Right forelimb (tissue), 1 donor: ENCODE data around the gene GNL2.
A peak's percentile ranks its signal among the peaks of the same experiment; 100 is the strongest.
"Not testable (repeated sequence)": the region's sequence is repeated elsewhere in the genome, so short reads cannot be mapped to it uniquely, and the experiment has no call there.

Source experiments
- DNase-seq: peaks from one replicate; pipeline ENCODE4 v3.0.0-alpha.2; 2018

The GNL2 gene

DNA sequence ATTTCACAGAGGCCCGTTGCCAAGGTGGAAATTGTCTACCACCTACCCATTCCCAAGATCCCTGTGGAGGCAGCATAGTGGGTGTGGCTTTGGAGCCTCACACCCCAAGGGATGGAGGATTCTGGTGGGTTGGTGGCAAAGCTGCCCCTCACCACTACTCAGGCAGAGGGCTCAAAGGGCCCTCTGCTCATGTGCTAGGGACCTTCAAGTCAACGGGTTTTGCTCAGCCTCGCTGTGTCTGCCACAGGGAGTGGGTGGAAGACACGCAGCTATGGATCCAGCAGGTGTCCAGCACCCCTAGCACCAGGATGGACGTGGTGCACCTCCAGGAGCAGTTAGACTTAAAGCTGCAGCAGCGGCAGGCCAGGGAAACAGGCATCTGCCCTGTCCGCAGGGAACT, 36.7 kb downstream of the GNL2 start:
- DNase-seq, result no peak

DNA sequence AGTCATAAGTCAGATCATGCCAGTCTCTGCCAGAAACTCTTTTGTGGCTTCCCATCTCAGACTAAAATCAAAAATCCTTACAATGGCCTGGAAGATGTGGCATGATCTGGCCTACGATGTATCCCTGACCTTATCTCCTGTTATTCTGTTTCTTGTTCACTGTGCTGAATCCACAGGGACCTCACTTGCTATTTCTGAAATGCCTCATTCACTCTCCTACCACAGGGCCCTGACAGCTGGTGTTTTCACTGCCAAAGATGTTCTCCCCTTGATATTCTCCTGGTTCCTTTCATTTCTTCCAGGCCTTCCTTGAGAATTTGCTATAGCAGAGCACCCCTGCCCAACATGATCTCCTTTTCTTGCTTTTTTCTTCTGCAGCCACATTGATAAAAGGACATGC, 37.3 kb downstream of the GNL2 start:
- no peak for DNase-seq

DNA sequence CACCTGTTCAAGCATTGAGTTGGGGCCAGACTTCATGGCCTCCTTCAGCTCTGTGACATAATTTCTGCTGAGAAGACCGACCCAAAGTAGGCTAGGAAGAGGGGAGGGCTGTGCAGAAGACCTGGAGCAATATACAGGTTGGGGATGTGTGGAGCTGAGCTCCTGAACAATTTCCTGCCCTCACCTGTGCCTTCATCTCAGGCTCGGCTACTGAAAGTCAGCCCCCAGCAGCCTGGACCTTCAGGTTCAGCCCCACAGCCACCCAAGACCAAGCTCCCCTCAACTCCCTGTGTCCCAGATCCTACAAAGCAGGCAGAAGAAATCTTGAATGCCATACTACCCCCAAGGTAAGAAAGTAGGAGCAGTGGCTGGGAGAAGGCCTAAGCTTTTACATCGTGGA, 38.3 kb downstream of the GNL2 start:
- DNase-seq, result no peak

DNA sequence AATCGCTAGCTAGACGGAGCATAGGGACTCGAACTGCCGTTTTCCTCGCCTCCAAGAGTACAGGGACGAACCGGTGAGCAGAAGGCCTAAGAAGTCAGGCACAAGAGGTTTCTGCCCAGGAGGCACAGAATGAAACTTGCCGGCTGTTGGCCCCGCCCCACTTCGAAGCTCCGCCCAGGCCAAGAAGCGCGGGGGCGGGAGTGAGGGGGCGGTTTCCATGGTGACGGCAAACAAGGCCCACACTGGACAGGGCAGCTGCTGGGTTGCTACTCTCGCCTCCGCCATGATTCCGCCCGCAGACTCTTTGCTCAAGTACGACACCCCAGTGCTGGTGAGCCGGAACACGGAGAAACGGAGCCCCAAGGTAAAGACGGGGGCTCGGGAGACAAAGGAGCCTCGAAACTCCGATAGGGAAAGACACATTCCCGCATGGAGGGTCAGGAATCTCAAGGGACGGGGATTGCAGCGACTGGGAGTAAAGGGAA, 39.0 kb downstream of the GNL2 start, which contains the start of gene DNALI1:
DNALI1 (plus strand) TSS at position 229 of the 485 bp plus-strand sequence; CDS start at position 284, 55 bp downstream.
- peak; percentile 88 for DNase-seq

DNA sequence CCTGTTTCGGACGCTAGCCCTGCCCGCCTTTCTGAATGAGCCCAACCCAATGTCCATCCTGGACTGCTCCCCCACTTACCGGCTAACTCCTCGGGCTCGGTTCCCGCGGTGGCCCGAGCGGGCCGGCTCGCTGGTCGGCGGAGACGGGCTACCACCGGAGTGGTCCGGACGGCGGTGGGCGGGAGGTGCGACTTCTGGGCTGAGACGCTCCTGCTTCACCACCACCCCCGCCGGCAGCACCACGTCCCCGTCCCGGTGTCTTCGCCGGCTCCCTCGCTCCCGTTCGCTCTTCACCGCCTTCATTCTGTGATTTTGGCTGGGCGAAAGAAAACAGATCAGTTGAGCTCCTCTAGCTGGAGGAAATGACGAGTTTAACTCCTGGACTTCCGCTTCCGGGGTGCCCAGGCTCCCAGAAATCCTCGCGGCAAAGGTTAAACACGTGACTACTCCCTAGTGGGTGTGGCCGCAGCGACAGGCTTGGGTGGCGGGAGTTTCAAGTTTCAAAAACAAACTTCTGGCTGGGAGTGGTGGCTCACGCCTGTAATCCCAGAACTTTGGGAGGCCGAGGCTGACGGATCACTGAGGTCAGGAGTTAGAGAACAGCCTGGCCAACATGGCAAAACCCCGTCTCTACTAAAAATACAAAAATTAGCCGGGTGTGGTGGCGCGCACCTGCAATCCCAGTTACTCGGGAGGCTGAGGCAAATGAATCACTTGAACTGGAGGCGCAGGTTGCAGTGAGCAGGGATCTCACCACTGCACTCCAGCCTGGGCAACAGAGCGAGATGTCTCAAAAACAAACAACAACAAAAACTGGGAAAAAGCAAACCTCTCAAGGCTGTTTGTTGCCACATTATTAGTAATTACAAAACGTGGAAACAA, 41.6 kb downstream of the GNL2 start, which contains the start of gene SNIP1:
SNIP1 (minus strand) TSS at position 367 of the 882 bp plus-strand sequence; CDS start at position 303, 64 bp downstream.
- peak; percentile 93 for DNase-seq

DNA sequence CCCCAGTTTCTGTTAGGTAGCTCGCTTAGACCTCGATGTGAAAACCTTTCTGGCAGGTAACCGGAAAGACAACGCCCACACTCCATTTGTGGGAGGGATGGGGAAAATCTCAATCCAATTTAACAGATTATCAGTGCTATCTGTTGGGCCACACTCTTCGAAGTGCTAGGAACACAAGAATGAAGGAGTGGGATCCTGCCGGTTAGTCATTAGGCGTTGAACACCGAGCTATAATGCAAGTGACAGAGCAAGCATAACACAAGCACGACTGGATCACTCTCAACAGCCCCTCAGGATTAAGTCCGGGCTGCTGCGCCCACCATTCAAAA, 42.2 kb downstream of the GNL2 start:
- no peak for DNase-seq

DNA sequence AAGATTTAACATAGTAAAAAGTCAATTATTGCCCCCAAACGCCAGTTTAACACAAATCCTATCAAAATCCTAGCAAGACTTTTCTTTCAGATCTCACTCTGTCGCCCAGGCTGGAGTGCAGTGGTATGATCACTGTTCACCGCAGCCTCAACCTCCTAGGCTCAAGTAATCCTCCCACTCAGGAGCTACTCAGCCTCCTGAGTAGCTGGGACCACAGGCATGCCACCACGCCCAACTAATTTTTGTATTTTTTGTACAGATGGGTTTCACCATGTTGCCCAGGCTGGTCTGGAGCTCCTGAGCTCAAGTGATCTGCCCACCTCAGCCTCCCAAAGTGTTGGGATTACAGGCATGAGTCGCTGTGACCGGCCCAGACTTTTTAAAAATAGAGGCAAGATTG, 46.4 kb downstream of the GNL2 start:
- DNase-seq, result no peak

DNA sequence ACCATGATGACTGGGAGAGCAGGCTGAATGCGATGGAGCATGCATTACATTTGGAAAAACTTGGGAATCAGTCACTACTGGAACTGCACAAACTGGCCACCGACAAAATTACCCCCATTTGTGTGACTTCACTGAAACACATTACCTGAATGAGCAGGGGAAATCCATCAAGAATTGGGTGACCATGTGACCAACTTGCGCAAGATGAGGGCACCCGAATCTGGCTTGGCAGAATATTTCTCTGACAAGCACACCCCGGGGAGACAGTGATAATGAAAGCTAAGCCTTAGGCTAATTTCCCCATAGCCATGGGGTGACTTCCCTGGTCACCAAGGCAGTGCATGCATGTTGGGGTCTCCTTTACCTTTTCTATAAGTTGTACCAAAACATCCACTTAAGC, 50.7 kb downstream of the GNL2 start:
- no peak for DNase-seq

DNA sequence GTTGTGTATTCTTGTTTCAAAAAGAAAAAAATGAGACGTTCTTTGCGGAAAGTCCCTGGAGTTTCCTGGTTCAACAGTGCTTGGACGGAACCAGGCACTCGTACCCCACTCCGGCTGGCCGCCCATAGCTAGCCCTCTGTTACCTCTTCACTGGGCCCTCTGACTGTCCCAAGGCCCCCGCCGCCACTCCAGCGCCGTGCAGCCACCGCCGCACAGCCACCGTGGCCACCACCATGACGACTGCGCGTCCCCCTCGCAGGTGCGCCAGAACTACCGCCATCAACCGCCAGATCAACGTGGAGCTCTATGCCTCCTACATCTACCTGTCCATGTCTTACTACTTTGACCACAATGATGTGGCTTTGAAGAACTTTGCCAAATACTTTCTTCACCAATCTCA, 51.2 kb downstream of the GNL2 start:
- no peak for DNase-seq

DNA sequence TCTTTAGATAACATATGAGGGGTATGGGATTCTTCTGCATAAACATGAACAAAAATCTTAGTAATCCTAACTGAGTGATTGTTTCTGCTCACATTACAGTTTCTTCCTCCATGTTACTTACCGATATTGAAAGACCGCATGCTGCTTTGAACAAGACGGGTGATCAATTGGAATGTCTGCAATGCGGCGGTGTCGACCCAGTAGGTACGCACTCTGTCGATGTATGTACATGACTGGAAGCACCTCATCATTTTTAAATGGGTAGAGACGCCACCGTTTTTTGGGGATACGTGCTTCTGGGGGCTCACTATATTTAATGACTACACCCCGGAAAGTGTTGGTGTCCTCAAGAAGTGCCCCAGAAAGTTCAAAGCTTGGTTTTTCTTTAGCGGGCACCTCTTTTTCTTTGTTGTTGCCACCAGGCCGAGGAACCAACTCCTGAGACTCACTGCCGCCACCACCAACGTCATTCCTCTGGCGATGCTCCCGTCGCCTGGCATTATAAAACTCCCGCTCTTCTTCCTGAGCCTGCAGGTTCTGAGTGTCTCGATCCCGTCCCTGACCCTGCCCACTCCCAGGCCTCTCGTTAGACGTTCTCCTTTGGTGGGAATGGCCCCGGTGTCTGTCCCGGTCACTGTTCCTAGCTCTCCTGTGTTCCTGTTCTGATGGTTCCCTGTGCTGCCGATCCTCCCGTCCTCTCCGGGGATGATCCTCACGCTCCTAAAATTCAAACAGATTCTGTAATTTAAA, 55.5 kb downstream of the GNL2 start:
- no peak for DNase-seq

DNA sequence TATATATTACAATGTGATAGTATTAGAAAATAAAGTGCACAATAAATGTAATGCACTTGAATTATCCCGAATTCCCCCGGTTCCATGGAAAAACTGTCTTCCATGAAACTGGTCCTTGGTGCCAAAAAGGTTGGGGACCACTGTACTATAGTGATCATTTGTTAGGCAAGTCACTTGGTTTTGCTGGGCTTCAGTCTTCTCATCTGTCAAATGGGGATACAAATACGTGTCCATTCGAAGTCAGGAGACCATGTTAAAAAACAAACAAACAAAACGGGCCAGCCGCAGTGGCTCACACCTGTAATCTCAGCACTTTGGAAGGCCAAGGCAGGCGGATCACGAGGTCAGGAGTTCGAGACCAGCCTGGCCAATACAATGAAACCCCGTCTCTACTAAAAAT, 56.6 kb downstream of the GNL2 start:
- not testable (repeated sequence) for DNase-seq

DNA sequence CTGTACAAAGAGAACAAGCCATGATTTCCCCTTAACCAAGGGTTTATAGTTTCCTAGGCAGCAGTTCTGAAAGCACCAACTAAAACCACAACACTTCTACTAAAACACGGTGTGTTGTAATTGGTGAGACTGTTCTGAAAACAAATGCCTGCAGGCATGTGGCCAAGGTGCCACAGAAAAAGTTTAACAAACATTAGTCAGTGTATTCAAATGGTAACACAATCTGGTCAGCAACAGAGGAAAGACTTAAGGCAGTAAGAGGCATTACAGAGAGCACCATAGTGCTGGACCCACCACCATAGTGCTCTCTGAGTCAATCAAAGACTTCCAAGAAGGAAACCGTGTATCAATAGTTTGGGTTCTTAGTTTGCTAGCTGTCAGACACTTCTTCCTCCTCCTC, 58.4 kb downstream of the GNL2 start:
- no peak for DNase-seq

DNA sequence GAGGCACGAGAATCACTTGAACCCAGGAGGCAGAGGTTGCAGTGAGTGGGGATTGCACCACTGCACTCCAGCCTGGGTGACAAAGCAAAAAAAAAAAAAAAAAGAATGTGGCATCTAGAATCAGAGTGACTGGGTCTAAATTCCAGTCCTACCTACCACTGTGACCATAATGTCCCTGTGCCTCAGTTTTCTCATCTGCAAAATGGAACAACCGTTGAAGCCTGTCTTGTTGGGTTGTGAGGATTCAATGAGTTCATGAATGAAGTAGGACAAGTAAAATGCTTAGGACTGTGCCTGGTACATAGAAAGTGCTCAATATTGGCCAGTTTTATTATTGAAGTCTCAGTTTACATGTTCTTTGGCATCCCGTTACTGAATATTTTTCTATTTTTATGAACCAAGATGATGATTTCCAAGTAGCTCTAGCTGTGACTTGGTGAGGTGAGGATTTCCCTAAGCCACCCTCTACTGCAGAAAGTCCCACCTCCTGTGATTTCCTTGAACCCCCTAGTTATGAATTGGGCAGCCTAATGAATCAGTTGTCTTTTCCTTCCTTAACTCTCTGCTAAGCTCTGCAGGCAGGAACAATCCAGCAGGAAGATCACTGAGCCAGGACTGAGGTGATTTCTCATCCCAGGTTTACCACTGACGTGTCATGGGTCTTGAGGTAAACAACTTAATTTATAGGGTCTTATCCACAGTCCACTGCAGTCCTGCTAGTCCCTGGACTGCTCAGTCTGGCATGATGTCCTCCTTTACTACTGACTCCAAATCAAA, 62.2 kb downstream of the GNL2 start:
- no peak for DNase-seq

DNA sequence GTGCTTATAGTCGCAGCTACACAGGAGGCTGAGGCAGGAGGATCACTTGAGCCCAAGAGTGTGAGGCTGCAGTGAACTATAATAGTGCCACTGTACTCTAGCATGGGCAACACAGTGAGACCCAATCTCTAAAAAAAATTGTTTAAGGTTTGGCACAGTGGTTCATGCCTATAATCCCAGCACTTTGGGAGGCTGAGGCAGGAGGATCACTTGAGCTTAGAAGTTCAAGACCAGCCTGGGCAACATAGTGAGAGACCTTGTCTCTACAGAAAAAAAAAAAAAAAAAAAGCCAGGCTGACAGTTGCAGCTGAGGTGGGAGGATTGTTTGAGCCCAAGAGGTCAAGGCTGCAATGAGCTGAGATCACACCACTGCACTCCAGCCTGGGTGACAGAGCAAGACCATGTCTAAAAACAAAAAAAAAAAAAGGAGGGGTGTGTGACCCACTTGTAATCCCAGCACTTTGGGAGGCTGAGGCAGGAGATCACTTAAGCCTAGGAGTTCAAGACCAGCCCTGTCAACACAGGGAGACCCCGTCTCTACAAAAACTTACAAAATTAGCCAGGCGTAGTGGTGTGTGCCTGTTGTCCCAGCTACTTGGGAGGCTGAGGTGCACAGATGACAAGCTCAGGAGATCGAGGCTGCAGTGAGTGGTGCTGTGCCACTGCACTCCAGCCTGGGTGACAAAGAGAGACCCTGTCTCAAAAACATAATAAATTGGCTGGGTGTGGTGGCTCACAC, 63.1 kb downstream of the GNL2 start:
- DNase-seq, result not testable (repeated sequence)

DNA sequence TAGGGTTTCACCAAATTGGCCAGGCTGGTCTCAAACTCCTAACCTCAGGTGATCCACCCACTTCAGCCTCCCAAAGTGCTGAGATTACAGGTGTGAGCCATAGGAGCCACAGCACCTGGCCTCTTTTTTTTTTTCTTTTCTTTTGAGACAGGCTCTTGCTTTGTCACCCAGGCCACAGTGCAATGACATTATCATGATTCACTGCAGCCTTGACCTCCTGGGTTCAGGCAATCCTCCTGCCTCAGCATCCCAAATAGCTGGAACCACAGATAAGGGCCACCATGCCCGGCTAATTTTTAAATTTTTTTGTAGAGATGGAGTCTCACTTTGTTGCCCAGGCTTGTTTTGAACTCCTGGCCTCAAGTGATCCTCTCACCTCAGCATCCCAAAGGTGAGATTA, 65.8 kb downstream of the GNL2 start:
- not testable (repeated sequence) for DNase-seq

DNA sequence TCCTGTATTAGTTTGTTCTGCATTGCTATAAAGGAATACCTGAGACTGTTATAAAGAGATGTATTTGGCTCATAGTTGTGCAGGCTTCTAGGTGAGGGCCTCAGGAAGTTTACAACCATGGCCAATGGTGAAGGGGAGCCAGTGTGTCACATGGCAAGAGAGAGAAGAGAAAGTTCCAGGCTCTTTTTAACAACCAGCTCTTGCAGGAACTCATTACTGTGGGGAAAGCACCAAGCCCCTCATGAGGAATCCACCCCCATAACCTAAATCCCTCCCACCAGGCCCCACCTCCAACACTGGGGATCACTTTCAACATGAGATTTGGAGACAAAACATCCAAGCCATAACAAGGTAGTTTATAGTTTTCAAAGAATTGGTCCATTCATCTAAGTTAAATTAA, 76.1 kb downstream of the GNL2 start:
- DNase-seq, result no peak

DNA sequence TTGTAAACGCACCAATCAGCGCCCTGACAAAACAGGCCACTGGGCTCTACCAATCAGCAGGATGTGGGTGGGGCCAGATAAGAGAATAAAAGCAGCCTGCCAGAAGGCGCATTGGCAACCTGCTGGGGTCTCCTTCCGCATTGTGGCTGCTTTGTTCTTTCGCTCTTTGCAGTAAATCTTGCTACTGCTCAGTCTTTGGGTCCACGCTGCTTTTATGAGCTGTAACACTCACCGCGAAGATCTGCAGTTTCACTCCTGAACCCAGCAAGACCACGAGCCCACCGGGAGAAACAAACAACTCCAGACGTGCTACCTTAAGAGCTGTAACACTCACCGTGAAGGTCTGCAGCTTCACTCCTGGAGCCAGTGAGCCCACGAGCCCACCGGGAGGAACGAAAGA, 76.8 kb downstream of the GNL2 start:
- not testable (repeated sequence) for DNase-seq

DNA sequence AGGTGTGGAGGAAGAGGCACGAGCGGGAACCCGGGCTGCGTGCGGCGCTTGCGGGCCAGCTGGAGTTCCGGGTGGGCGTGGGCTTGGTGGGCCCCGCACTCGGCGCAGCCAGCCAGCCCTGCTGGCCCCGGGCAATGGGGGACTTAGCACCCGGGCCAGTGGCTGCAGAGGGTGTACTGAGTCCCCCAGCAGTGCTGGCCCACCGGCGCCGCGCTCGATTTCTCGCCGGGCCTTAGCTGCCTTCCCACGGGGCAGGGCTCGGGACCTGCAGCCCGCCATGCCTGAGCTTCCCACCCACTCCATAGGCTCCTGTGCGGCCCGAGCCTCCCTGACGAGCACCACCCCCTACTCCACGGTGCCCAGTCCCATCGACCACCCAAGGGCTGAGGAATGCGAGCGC, 77.5 kb downstream of the GNL2 start:
- DNase-seq, result not testable (repeated sequence)

DNA sequence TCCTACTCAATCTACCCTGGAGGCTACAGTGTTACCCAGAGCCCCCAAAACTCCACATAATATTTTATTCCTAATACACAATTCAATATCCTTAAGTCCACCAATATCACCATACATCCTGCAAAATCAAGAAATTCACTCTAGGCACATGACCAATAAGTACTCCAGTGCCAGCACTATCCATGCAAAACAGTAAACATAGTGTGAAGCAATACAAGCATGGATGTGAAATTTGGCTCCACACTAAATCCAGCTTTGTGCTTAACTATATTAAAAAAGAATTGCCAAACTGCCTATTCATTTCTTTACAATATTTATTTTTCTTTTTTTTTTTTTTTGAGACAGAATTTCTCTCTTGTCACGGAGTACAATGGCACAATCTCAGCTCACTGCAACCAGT, 78.2 kb downstream of the GNL2 start:
- DNase-seq, result no peak
